ENCODE measurements around the gene ACTL8. TPM values are rescaled to one million over a fixed set of nuclear protein-coding genes. Genes with fewer than 3 reads are reported as not detected.

ACTL8 gene
- total RNA-seq, 4 donors from 2014 or later: not detected

Other genes with a start within 250 kb of the ACTL8 start
- gene ARHGEF10L, start 215.6 kb upstream of the ACTL8 start, total RNA-seq: 10 to 100 TPM; 17.3 to 59.0 (median 39.9) TPM